A673 (cell line): ENCODE results near the gene HOXB1. TPM values are rescaled to one million over a fixed set of nuclear protein-coding genes. Genes with fewer than 3 reads are reported as not detected.
"Not testable (repeated sequence)": the region's sequence is repeated elsewhere in the genome, so short reads cannot be mapped to it uniquely, and the experiment has no call there.

Experiments
- BruUV-seq: library from RNA; stranded (reverse); fragments of 400-500 nt; replicated peaks from 2 replicates; lab custom pipeline; 2021; lab: Mats Ljungman, UMichigan
- CTCF ChIA-PET: fragments of 300-600 bp; sonication (Branson Sonifier 250); formaldehyde crosslinking; loops from one replicate; lab custom pipeline; 2022; ENCODE audit warnings: antibody characterized with exemption; lab: Charles Lee
- POLR2A ChIA-PET: fragments of 300-600 bp; sonication (Branson Sonifier 250); formaldehyde crosslinking; loops from one replicate; lab custom pipeline; 2022; ENCODE audit warnings: antibody characterized with exemption; ENCODE audit not compliant: low non-redundant PET; lab: Charles Lee
- DNase-seq: peaks from one replicate; pipeline ENCODE4 v3.0.0-alpha.2; 2015; ENCODE audit warnings: low spot score
- H3K27ac ChIP-seq: fragments of 200-600 bp; sonication (generic); 2 replicates; pipeline ENCODE4 v1.5.1; 2016; ENCODE audit warnings: mixed run types, low read depth, mild to moderate bottlenecking, mixed read lengths, antibody characterized with exemption, low read length; ENCODE audit not compliant: poor library complexity, severe bottlenecking
- H3K27me3 ChIP-seq: fragments of 200-600 bp; sonication (generic); replicated peaks from 2 replicates; pipeline ENCODE4 v1.6.1; 2017; ENCODE audit warnings: mixed run types, low read depth, mild to moderate bottlenecking, mixed read lengths, antibody characterized with exemption, low read length; ENCODE audit not compliant: insufficient read depth, poor library complexity
- H3K36me3 ChIP-seq: fragments of 200-600 bp; sonication (generic); 2 replicates; pipeline ENCODE4 v1.6.1; 2016; ENCODE audit warnings: mixed run types, mild to moderate bottlenecking, mixed read lengths, antibody characterized with exemption, low read length; ENCODE audit not compliant: insufficient read depth, poor library complexity, severe bottlenecking
- H3K4me1 ChIP-seq: fragments of 200-600 bp; sonication (generic); 2 replicates; pipeline ENCODE4 v1.6.1; 2017; ENCODE audit warnings: mixed run types, mild to moderate bottlenecking, mixed read lengths, antibody characterized with exemption, low read length; ENCODE audit not compliant: insufficient read depth, poor library complexity, severe bottlenecking
- H3K4me3 ChIP-seq: fragments of 200-600 bp; sonication (generic); 2 replicates; pipeline ENCODE4 v1.5.1; 2016; ENCODE audit warnings: low read depth, mixed run types, mild to moderate bottlenecking, mixed read lengths, low read length; ENCODE audit not compliant: poor library complexity, severe bottlenecking
- H3K9me3 ChIP-seq: fragments of 200-600 bp; sonication (generic); 2 replicates; pipeline ENCODE4 v1.6.1; 2016; ENCODE audit warnings: mixed run types, low read depth, mild to moderate bottlenecking, mixed read lengths, antibody characterized with exemption, low read length; ENCODE audit not compliant: poor library complexity, severe bottlenecking
- EZH2 ChIP-seq: fragments of 200-600 bp; sonication (generic); IDR thresholded peaks from 2 replicates; pipeline ENCODE4 v1.6.1; 2017; ENCODE audit warnings: borderline replicate concordance, low read depth, mild to moderate bottlenecking, mixed read lengths, antibody characterized with exemption, low read length; ENCODE audit not compliant: poor library complexity, severe bottlenecking
- intact Hi-C: fragments of 100-400 bp; cut with micrococcal nuclease; formaldehyde crosslinking; loops from one replicate; pipeline ENCODE4 v1.10.0; 2022; ENCODE audit not compliant: unreplicated experiment
- total RNA-seq: library from RNA; stranded (reverse); gene quantifications from 2 replicates; pipeline ENCODE4 v1.2.3, GENCODE V29; 2021
- TF ChIP-seq, protein P1 (sequence below): fragments of 300-800, 200-600 bp; sonication (generic); conservative IDR thresholded peaks from 2 replicates; pipeline ENCODE4 v1.5.1; 2017; ENCODE audit warnings: low read depth, mild to moderate bottlenecking, antibody characterized with exemption, low read length, moderate library complexity, mixed read lengths

Gene HOXB1
- total RNA-seq, 1 experiment from 2014 or later: not detected

DNA sequence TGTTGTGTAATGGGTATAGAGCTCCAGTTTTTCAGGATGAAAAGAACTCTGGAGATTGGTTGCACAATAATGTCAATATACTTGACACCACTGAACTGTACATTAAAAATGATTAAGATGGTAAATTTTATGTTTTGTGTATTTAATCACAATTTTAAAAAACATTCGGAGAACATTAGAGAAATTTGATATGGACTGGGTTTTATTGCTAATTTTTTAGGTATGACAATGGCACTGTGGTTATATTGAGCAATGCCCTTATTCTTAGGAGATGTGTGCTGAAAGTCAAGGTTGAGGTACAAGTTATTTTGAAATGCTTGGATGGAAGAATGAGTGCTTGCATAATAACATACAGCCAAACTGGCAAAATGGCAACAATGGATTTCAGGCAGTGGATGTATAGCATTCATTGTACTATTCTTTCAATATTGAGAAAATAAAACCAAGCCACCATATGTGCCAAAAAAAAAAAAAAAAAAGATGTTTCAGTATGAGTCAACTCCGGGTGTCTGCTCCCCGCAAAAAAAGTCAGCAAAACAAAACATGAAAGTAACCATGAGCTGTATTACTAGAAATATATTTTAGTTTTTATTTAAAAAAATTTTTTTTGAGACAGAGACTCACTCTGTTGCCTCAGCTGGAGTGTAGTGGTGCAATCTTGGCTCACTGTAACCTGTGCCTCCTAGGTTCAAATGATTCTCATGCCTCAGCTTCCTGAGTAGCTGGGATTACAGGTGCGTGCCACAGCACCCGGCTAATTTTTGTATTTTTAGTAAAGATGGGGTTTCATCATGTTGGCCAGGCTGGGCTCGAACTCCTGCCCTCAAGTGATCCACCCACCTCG, 19.8 kb downstream of the HOXB1 start:
- no peak overlapping the region for H3K4me3 ChIP-seq
- H3K27ac ChIP-seq: no peak overlapping the region
- no peaks in the 10 kb centered on the region for H3K9me3 ChIP-seq
- ChIA-PET POLR2A (no interaction called here), CTCF (no interaction called here)
- no peaks in the 10 kb centered on the region for H3K4me1 ChIP-seq
- BruUV-seq: no TSS peak
- DNase-seq: no peak
- no peaks in the 10 kb centered on the region for H3K36me3 ChIP-seq
- intact Hi-C loops: no loop called here
- H3K27me3 ChIP-seq: peaks cover 14% of the 10 kb centered on the region
- TF ChIP-seq EZH2: no peak
- TF ChIP-seq, protein P1, sequence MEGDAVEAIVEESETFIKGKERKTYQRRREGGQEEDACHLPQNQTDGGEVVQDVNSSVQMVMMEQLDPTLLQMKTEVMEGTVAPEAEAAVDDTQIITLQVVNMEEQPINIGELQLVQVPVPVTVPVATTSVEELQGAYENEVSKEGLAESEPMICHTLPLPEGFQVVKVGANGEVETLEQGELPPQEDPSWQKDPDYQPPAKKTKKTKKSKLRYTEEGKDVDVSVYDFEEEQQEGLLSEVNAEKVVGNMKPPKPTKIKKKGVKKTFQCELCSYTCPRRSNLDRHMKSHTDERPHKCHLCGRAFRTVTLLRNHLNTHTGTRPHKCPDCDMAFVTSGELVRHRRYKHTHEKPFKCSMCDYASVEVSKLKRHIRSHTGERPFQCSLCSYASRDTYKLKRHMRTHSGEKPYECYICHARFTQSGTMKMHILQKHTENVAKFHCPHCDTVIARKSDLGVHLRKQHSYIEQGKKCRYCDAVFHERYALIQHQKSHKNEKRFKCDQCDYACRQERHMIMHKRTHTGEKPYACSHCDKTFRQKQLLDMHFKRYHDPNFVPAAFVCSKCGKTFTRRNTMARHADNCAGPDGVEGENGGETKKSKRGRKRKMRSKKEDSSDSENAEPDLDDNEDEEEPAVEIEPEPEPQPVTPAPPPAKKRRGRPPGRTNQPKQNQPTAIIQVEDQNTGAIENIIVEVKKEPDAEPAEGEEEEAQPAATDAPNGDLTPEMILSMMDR: no peak

- CTCF ChIA-PET: no interaction called here
- H3K9me3 ChIP-seq: no peaks in the 10 kb centered on the region
- H3K27ac ChIP-seq: no peak overlapping the region
- no peak for DNase-seq
- H3K4me1 ChIP-seq: no peaks in the 10 kb centered on the region
- intact Hi-C loops: no loop called here
- POLR2A ChIA-PET: no interaction called here
- no peaks in the 10 kb centered on the region for H3K36me3 ChIP-seq
- no TSS peak for BruUV-seq
- H3K27me3 ChIP-seq: peaks cover 10% of the 10 kb centered on the region
- TF ChIP-seq, protein P1: no peak
- TF ChIP-seq EZH2: no peak
- no peak overlapping the region for H3K4me3 ChIP-seq
Measured at GRCh38 chr17:48510381-48510760, 20.4 kb downstream of the HOXB1 start.

DNA sequence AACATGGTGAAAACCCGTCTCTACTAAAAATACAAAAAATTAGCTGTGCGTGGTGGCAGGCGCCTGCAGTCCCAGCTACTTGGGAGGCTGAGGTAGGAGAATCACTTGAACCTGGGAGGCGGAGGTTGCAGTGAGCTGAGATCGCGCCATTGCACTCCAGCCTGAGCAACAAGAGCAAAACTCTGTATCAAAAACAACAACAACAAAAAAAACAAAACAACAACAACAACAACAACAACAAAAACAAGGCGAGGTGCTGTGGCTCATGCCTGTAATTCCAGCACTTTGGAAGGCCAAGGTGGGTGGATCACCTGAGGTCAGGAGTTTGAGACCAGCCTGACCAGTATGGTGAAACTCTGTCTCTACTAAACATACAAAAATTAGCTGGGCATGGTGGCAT, 21.1 kb downstream of the HOXB1 start:
- BruUV-seq, H3K36me3 ChIP-seq, H3K27ac ChIP-seq, H3K9me3 ChIP-seq, H3K4me1 ChIP-seq, intact Hi-C loops, H3K4me3 ChIP-seq, POLR2A ChIA-PET, DNase-seq, H3K27me3 ChIP-seq: not testable (repeated sequence)
- CTCF ChIA-PET: interaction anchor here (1.0 kb wide), 1 partner anchor 126 kb away, joined by 3 read pairs; no protein-coding TSS in a partner anchor
